ENCODE results near the gene TRIM22.

Gene TRIM22

DNA sequence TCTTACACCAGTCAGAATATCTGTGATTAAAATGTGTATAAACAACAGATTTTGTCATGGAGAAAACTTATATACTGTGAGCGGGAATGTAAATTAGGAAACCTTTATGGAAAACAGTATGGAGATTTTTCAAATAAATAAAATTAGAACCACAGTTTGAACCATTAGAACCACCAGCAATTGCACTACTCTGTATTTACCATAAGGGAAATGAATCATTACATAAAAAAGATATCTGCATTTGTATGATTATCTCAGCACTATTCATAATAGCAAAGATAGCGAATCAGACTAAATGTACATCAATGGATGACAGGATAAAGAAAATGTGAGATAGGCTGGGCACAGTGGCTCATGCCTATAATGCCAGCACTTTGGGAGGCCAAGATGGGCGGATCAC, 57.0 kb downstream of the TRIM22 start:
- DNase-seq (ENCODE audit: low spot score) = no peak

- DNase-seq (ENCODE audit: low spot score) = no peak
These were observed 60.2 kb downstream of the TRIM22 start for GRCh38 chr11:5749836-5750235.

DNA sequence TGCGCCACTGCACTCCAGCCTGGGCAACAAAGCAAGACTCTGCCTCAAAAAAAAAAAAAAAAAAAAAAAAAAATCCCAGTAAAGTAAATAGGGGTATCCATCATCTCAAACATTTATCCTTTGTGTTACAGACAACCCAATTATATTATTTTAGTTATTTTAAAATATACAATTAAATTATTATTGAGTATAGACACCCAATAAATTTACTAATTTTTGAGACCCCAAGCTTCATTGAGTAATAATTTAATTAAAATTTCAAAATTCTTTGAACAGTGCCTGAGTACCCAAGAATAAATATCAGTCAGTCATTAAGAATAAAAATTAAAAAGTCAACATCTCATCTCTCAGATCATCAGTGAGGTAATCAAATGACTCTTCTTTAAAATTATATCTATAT, 64.4 kb downstream of the TRIM22 start, which contains the start of gene OR52N4:
Gene OR52N4, plus strand, starts transcription at position 301 of the 400 bp plus-strand sequence. CDS start 498 bp downstream, outside the sequence.
- no peak for DNase-seq (ENCODE audit: low spot score)

Data from LoVo (cell line).